HCT116 (cell line): Measurements from ENCODE around the gene VRK3. TPM values are rescaled to one million over a fixed set of nuclear protein-coding genes. Genes with fewer than 3 reads are reported as not detected.

ENCODE experiments used
- ATAC-seq: fragments of 200-7000 bp; cut with Tn5 transposase; 2 replicates; pipeline ENCODE4 v1.9.1; 2020; ENCODE audit warnings: mild to moderate bottlenecking, moderate library complexity
- BruUV-seq: library from RNA; stranded (reverse); fragments of 400-500 nt; replicated peaks from 2 replicates; lab custom pipeline; 2021; lab: Mats Ljungman, UMichigan
- CTCF ChIA-PET: fragments of 300-600 bp; sonication (Branson Sonifier 250); formaldehyde crosslinking; loops from one replicate; lab custom pipeline; 2021; ENCODE audit warnings: antibody characterized with exemption; lab: Charles Lee
- POLR2A ChIA-PET: fragments of 300-600, 350-600 bp; sonication (Branson Sonifier 250); formaldehyde crosslinking; loops from one replicate; lab custom pipeline; 2021; ENCODE audit warnings: antibody characterized with exemption; lab: Charles Lee
- RAD21 ChIA-PET, 2 experiments: fragments of 300-600 bp; sonication (Branson Sonifier 250); formaldehyde crosslinking; loops; one replicate each; lab custom pipeline; 2023; ENCODE audit warnings: low total read pairs in 2 of 2; ENCODE audit not compliant: uncharacterized antibody in 2 of 2, unreplicated experiment in 2 of 2, low non-redundant PET in 1 of 2; lab: Charles Lee
- DNase-seq: peaks from one replicate; pipeline ENCODE4 v3.0.0-alpha.2; 2010; ENCODE audit warnings: low read depth, low spot score
- H2AFZ ChIP-seq: fragments of 200-600 bp; shearing (Covaris generic), sonication (generic); 2 replicates; pipeline ENCODE4 v1.6.1; 2017; ENCODE audit warnings: low read depth, mixed run types, mixed read lengths, antibody characterized with exemption, low read length; ENCODE audit not compliant: poor library complexity, severe bottlenecking
- H3K27ac ChIP-seq: 2 replicates; pipeline ENCODE4 v1.5.1; 2012; ENCODE audit warnings: low read depth, low read length
- H3K27me3 ChIP-seq: fragments of 200-600 bp; sonication (generic); 2 replicates; pipeline ENCODE4 v1.6.1; 2016; ENCODE audit warnings: mixed run types, low read length, mixed read lengths; ENCODE audit not compliant: insufficient read depth
- H3K36me3 ChIP-seq, 2 experiments: fragments of 200-500 bp in 1 of 2; fragments of 200-600 bp in 1 of 2; sonication (Bioruptor generic) in 1 of 2; sonication (generic) in 1 of 2; 2 replicates each; pipeline versions ENCODE4 v1.5.1 to v1.6.1; 2014 to 2016; ENCODE audit warnings: low read length in 2 of 2, inconsistent platforms in 1 of 2, mixed read lengths in 1 of 2, mixed run types in 1 of 2; ENCODE audit not compliant: insufficient read depth in 2 of 2, control insufficient read depth in 1 of 2
- H3K4me1 ChIP-seq, 2 experiments: fragments of 200-600 bp in 1 of 2; sonication (generic) in 1 of 2; 2 replicates each; pipeline versions ENCODE4 v1.5.1 to v1.6.1; 2012 to 2017; ENCODE audit warnings: low read length in 2 of 2, inconsistent platforms in 1 of 2, mild to moderate bottlenecking in 1 of 2, mixed read lengths in 1 of 2, mixed run types in 1 of 2, moderate library complexity in 1 of 2; ENCODE audit not compliant: insufficient read depth in 2 of 2, control insufficient read depth in 1 of 2
- H3K4me2 ChIP-seq: fragments of 200-600 bp; sonication (generic); 2 replicates; pipeline ENCODE4 v1.6.1; 2017; ENCODE audit warnings: mixed run types, low read length, mixed read lengths
- H3K4me3 ChIP-seq, 2 experiments: fragments of 200-600 bp in 1 of 2; sonication (generic) in 1 of 2; replicated peaks in 1 of 2; 2 replicates each; pipeline ENCODE4 v1.5.1; 2011 to 2016; ENCODE audit warnings: low read length in 2 of 2, control low read depth in 1 of 2, low read depth in 1 of 2, mild to moderate bottlenecking in 1 of 2, mixed read lengths in 1 of 2, mixed run types in 1 of 2
- H3K79me2 ChIP-seq: fragments of 200-600 bp; sonication (generic); 2 replicates; pipeline ENCODE4 v1.6.1; 2017; ENCODE audit warnings: mild to moderate bottlenecking, mixed run types, low read length, moderate library complexity, mixed read lengths; ENCODE audit not compliant: insufficient read depth
- H3K9ac ChIP-seq: fragments of 200-600 bp; sonication (generic); 2 replicates; pipeline ENCODE4 v1.6.1; 2016; ENCODE audit warnings: low read length, mixed read lengths
- H3K9me2 ChIP-seq: fragments of 200-600 bp; sonication (generic), shearing (Covaris generic); 2 replicates; pipeline ENCODE4 v1.6.1; 2017; ENCODE audit warnings: mixed run types, mild to moderate bottlenecking, moderate library complexity; ENCODE audit not compliant: insufficient read depth
- H3K9me3 ChIP-seq, 2 experiments: fragments of 200-500 bp in 1 of 2; fragments of 200-600 bp in 1 of 2; sonication (Bioruptor generic) in 1 of 2; sonication (generic) in 1 of 2; 2 replicates each; pipeline ENCODE4 v1.6.1; 2014 to 2017; ENCODE audit warnings: low read length in 2 of 2, mixed read lengths in 2 of 2, inconsistent platforms in 1 of 2, low read depth in 1 of 2, mild to moderate bottlenecking in 1 of 2, mixed run types in 1 of 2, moderate library complexity in 1 of 2; ENCODE audit not compliant: control insufficient read depth in 1 of 2, insufficient read depth in 1 of 2
- H4K20me1 ChIP-seq: fragments of 200-600 bp; sonication (generic), shearing (Covaris generic); 2 replicates; pipeline ENCODE4 v1.6.1; 2017; ENCODE audit warnings: mixed run types, mild to moderate bottlenecking, moderate library complexity; ENCODE audit not compliant: insufficient read depth
- CBX3 ChIP-seq: IDR thresholded peaks from 2 replicates; pipeline ENCODE4 v1.6.1; 2012; ENCODE audit warnings: low read depth
- CEBPB ChIP-seq: IDR thresholded peaks from 2 replicates; pipeline ENCODE4 v1.6.1; 2012; ENCODE audit warnings: low read depth
- CTCF ChIP-seq, 3 experiments: fragments of 200-600 bp in 1 of 3; sonication (generic) in 1 of 3; IDR thresholded peaks in 2 of 3; conservative IDR thresholded peaks in 1 of 3; 2 replicates each; pipeline ENCODE4 v1.5.1; 2012 to 2017; ENCODE audit warnings: low read depth in 2 of 3, low read length in 2 of 3, antibody characterized with exemption in 1 of 3, borderline replicate concordance in 1 of 3, control low read depth in 1 of 3, mild to moderate bottlenecking in 1 of 3, mixed read lengths in 1 of 3, mixed run types in 1 of 3, moderate library complexity in 1 of 3; ENCODE audit not compliant: insufficient read depth in 1 of 3
- ELF1 ChIP-seq: IDR thresholded peaks from 2 replicates; pipeline ENCODE4 v1.6.1; 2012; ENCODE audit warnings: low read depth, borderline replicate concordance
- EZH2phosphoT487 ChIP-seq: fragments of 200-600 bp; IDR thresholded peaks from 2 replicates; pipeline ENCODE4 v1.6.1; 2018; ENCODE audit warnings: antibody characterized with exemption, borderline replicate concordance
- FOSL1 ChIP-seq: IDR thresholded peaks from 2 replicates; pipeline ENCODE4 v1.6.1; 2012; ENCODE audit warnings: low read depth
- JUND ChIP-seq: IDR thresholded peaks from 2 replicates; pipeline ENCODE4 v1.6.1; 2012
- POLR2A ChIP-seq: IDR thresholded peaks from 2 replicates; pipeline ENCODE4 v1.7.0; 2011; ENCODE audit warnings: borderline replicate concordance; ENCODE audit not compliant: insufficient read depth, insufficient read length; ENCODE audit errors: extremely low read depth
- POLR2AphosphoS5 ChIP-seq: IDR thresholded peaks from 2 replicates; pipeline ENCODE4 v1.6.1; 2011; ENCODE audit warnings: mild to moderate bottlenecking, low read depth, low read length, moderate library complexity
- SIN3A ChIP-seq: IDR thresholded peaks from 2 replicates; pipeline ENCODE4 v1.6.1; 2012; ENCODE audit warnings: low read depth
- SP1 ChIP-seq: IDR thresholded peaks from 2 replicates; pipeline ENCODE4 v1.6.1; 2012; ENCODE audit warnings: low read depth
- SRF ChIP-seq: IDR thresholded peaks from 2 replicates; pipeline ENCODE4 v1.6.1; 2012; ENCODE audit warnings: low read depth
- TCF7L2 ChIP-seq: IDR thresholded peaks from 2 replicates; pipeline ENCODE4 v1.7.0; 2011; ENCODE audit warnings: borderline replicate concordance, inconsistent platforms; ENCODE audit not compliant: insufficient read depth, insufficient read length; ENCODE audit errors: extremely low read depth
- YY1 ChIP-seq: IDR thresholded peaks from 2 replicates; pipeline ENCODE4 v1.6.1; 2011; ENCODE audit warnings: low read length, low read depth, moderate library complexity, mild to moderate bottlenecking; ENCODE audit not compliant: insufficient replicate concordance; ENCODE audit errors: extremely low read depth
- ZNF274 ChIP-seq: fragments of 200-500 bp; sonication (Bioruptor generic); IDR thresholded peaks from 2 replicates; pipeline ENCODE4 v1.6.1; 2014; ENCODE audit warnings: mild to moderate bottlenecking, low read depth, low read length, inconsistent platforms
- intact Hi-C: fragments of 100-400 bp; cut with micrococcal nuclease; formaldehyde crosslinking; loops from 2 replicates; pipeline ENCODE4 v1.10.0; 2022
- total RNA-seq: library from RNA; stranded (reverse); gene quantifications from one replicate; pipeline ENCODE4 v1.2.1, GENCODE V29; 2021; ENCODE audit not compliant: unreplicated experiment
- TF ChIP-seq, protein P1 (sequence below): IDR thresholded peaks from 2 replicates; pipeline ENCODE4 v1.6.1; 2012

VRK3 gene
- total RNA-seq, 1 experiment from 2014 or later, result 44.0 TPM

GRCh38 chr19:50000038-50000840 is 24.9 kb downstream of the VRK3 start:
- BruUV-seq, result no TSS peak
- ChIA-PET POLR2A (no interaction called here), RAD21 (no interaction called here)

More at GRCh38 chr19:50000038-50000840, 24.9 kb downstream of the VRK3 start:
- ATAC-seq (no peak), DNase-seq (no peak)
- Histone ChIP-seq H3K4me3 (no peak overlapping the region), H3K9ac (no peak overlapping the region), H3K9me3 (no peaks in the 10 kb centered on the region), H4K20me1 (0 out of 2 replicates have a peak, but pooled peaks cover 4% of the 10 kb centered on the region), H3K4me2 (no peak overlapping the region), H3K27ac (no peak overlapping the region), H3K79me2 (peaks cover 6% of the 10 kb centered on the region; the same call in 1 of the 2 replicates), H3K36me3 (peaks cover 9 to 18% of the 10 kb centered on the region in 2 experiments), H2AFZ (no peak overlapping the region), H3K4me1 (peaks cover 25 to 31% of the 10 kb centered on the region in 2 experiments), H3K27me3 (no peaks in the 10 kb centered on the region), H3K9me2 (no peaks in the 10 kb centered on the region)
- intact Hi-C loops, result no loop called here
- TF ChIP-seq CTCF (IDR thresholded peaks at IDR 0.05 in 2 of 3, conservative IDR thresholded peaks at IDR 0.05 in 1 of 3; ENCODE audit: borderline replicate concordance in 1 of 3, insufficient read depth in 1 of 3, low read depth in 2 of 3, low read length in 2 of 3), result no peak
- TF ChIP-seq CBX3, result no peak
- TF ChIP-seq SIN3A, result no peak
- TF ChIP-seq FOSL1, result no peak
- no peak for TF ChIP-seq YY1
- TF ChIP-seq TCF7L2, result no peak
- TF ChIP-seq POLR2AphosphoS5, result no peak
- TF ChIP-seq, protein P1, sequence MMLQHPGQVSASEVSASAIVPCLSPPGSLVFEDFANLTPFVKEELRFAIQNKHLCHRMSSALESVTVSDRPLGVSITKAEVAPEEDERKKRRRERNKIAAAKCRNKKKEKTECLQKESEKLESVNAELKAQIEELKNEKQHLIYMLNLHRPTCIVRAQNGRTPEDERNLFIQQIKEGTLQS, result no peak
- TF ChIP-seq ZNF274, result no peak
- TF ChIP-seq SP1, result no peak
- no peak for TF ChIP-seq JUND
- TF ChIP-seq EZH2phosphoT487, result no peak
- no peak for TF ChIP-seq CEBPB
- TF ChIP-seq SRF, result no peak
- no peak for TF ChIP-seq ELF1
- TF ChIP-seq POLR2A, result no peak
- CTCF ChIA-PET, result no interaction called here
